Erythroblast (primary cell): ENCODE results near the gene EXOSC2.
A peak's percentile ranks its signal among the peaks of the same experiment; 100 is the strongest.
"Not testable (repeated sequence)": the region's sequence is repeated elsewhere in the genome, so short reads cannot be mapped to it uniquely, and the experiment has no call there.

Source experiments
- DNase-seq, 2 experiments: peaks; one replicate each; lab custom pipeline; 2025; lab: John Stamatoyannopoulos, UW
- GATA1 ChIP-seq: IDR thresholded peaks from 2 replicates; pipeline ENCODE4 v1.6.1; 2011; ENCODE audit warnings: low read depth, mild to moderate bottlenecking, control low read depth, low read length, moderate library complexity
- POLR2A ChIP-seq: IDR thresholded peaks from 2 replicates; pipeline ENCODE4 v1.6.1; 2011; ENCODE audit warnings: mild to moderate bottlenecking, low read length

The EXOSC2 gene

GRCh38 chr9:130675396-130675795, 18.2 kb upstream of the EXOSC2 start:
- DNase-seq, result no peak
- TF ChIP-seq GATA1, result no peak
- TF ChIP-seq POLR2A, result no peak

- TF ChIP-seq GATA1 (no peak), POLR2A (no peak)
Observed at GRCh38 chr9:130677252-130677651, 16.3 kb upstream of the EXOSC2 start.

GRCh38 chr9:130680836-130681768, 12.5 kb upstream of the EXOSC2 start:
- no peak for TF ChIP-seq POLR2A
- TF ChIP-seq GATA1, result no peak
- DNase-seq, result peak; percentile 83 to 86

More at GRCh38 chr9:130677252-130677651, 16.3 kb upstream of the EXOSC2 start:
- DNase-seq, result no peak

GRCh38 chr9:130681769-130682420, 11.7 kb upstream of the EXOSC2 start:
- TF ChIP-seq GATA1 (no peak), POLR2A (no peak)
- DNase-seq, result peak; percentile 55 to 57

- TF ChIP-seq GATA1, result no peak
- TF ChIP-seq POLR2A, result no peak
- DNase-seq, result peak; percentile 58 to 83
Observed at GRCh38 chr9:130682421-130683121, 11.0 kb upstream of the EXOSC2 start.

GRCh38 chr9:130685104-130685503, 8.5 kb upstream of the EXOSC2 start:
- TF ChIP-seq GATA1, result no peak
- no peak for TF ChIP-seq POLR2A
- DNase-seq, result no peak

GRCh38 chr9:130685945-130686344, 7.6 kb upstream of the EXOSC2 start:
- DNase-seq, result not testable (repeated sequence)

- no peak for DNase-seq
- TF ChIP-seq POLR2A (no peak), GATA1 (no peak)
Observed at GRCh38 chr9:130687615-130688014, 6.0 kb upstream of the EXOSC2 start.

- DNase-seq, result no peak
- TF ChIP-seq POLR2A, result no peak
- no peak for TF ChIP-seq GATA1
Observed at GRCh38 chr9:130688072-130688471, 5.5 kb upstream of the EXOSC2 start.

- no peak for TF ChIP-seq GATA1
- no peak for TF ChIP-seq POLR2A
- DNase-seq, result no peak
Observed at GRCh38 chr9:130689572-130689936, 4.0 kb upstream of the EXOSC2 start.

- peak; percentile 39 to 54 for DNase-seq
Observed at GRCh38 chr9:130689937-130690700, 3.5 kb upstream of the EXOSC2 start.

GRCh38 chr9:130692321-130692720, 1.3 kb upstream of the EXOSC2 start:
- peak; percentile 76 to 78 for DNase-seq
- TF ChIP-seq POLR2A (no peak), GATA1 (no peak)

More at GRCh38 chr9:130689937-130690700, 3.5 kb upstream of the EXOSC2 start:
- TF ChIP-seq GATA1 (no peak), POLR2A (no peak)

- no peak for TF ChIP-seq GATA1
- TF ChIP-seq POLR2A, result no peak
- no peak for DNase-seq
Observed at GRCh38 chr9:130693101-130693425, 517 bp upstream of the EXOSC2 start.
